ENCODE results near the gene DAB2. TPM values are rescaled to one million over a fixed set of nuclear protein-coding genes. Genes with fewer than 3 reads are reported as not detected.

Gene DAB2
- total RNA-seq, 4 donors from 2014 or later, result 7.2 to 18.5 (median 16.3) TPM

DNA sequence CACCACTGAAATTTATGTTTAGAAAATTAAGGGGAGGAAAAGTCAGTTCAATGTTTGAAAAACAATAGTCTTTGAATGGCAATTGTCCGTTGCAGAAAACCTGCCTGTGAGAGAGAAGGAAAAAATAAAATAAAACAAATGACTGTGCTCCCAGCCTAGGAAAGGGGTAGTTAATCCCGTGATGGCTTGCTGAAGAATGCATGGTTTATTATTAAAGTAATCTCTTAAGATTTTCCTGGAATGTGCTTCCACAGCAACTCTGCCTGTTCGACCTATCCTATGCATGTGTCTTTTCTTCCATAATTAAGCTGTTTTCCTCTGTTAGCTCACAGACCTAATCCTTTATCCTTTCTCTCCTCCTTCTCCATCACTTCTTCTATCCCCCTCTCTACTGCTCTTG lies 2.4 kb upstream of the DAB2 start:
- H3K27ac ChIP-seq, result peak overlapping the region in 3 of 4 donors; percentile 75 to 83 (median 81)
- intact Hi-C loops (cut with DNase I; ENCODE audit: low total_unique reads), result no loop called here

DNA sequence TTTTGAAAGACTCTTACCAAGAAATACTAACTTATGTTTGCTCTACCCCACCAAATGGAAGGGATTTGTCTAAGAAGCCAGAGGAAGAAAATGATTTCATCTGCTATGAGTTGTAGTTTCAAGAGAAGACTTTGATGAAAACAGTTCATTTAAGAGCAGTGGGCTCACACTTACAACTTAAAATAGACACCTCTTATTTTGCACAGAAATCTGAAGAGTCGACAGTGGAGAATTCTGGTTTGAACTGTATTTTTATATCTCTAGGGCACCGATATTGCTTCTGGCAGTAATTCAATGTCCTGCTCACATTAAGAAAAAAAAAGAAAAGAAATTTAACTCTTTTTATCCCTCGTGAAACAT lies 1.9 kb upstream of the DAB2 start:
- TF ChIP-seq, protein P1, sequence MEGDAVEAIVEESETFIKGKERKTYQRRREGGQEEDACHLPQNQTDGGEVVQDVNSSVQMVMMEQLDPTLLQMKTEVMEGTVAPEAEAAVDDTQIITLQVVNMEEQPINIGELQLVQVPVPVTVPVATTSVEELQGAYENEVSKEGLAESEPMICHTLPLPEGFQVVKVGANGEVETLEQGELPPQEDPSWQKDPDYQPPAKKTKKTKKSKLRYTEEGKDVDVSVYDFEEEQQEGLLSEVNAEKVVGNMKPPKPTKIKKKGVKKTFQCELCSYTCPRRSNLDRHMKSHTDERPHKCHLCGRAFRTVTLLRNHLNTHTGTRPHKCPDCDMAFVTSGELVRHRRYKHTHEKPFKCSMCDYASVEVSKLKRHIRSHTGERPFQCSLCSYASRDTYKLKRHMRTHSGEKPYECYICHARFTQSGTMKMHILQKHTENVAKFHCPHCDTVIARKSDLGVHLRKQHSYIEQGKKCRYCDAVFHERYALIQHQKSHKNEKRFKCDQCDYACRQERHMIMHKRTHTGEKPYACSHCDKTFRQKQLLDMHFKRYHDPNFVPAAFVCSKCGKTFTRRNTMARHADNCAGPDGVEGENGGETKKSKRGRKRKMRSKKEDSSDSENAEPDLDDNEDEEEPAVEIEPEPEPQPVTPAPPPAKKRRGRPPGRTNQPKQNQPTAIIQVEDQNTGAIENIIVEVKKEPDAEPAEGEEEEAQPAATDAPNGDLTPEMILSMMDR (IDR thresholded peaks at IDR 0.05 in 4 of 5, conservative IDR thresholded peaks at IDR 0.05 in 1 of 5), result no peak
- no peak for TF ChIP-seq POLR2A (IDR thresholded peaks at IDR 0.05)
- intact Hi-C loops (cut with DNase I; ENCODE audit: low total_unique reads), result no loop called here
- Histone ChIP-seq H3K27ac (peak overlapping the region; percentile 75 to 83 (median 82)), H3K4me1 (peaks cover 23 to 30% of the 10 kb centered on the region in 2 donors), H3K4me3 (no peak overlapping the region), H3K9me3 (no peaks in the 10 kb centered on the region), H3K27me3 (peaks cover 0 to 14% (median 3%) of the 10 kb centered on the region in 3 donors), H3K36me3 (no peaks in the 10 kb centered on the region)
- in situ Hi-C loops (cut with MboI; ENCODE audit: low sequenced_read_pairs in 4 of 4), result no loop called here
- ATAC-seq, result no peak
- no peak for DNase-seq

More for the DNA sequence above, 2.4 kb upstream of the DAB2 start:
- ATAC-seq, result no peak
- no peak for DNase-seq
- Histone ChIP-seq H3K4me3 (no peak overlapping the region), H3K36me3 (no peaks in the 10 kb centered on the region), H3K4me1 (peaks cover 22 to 28% of the 10 kb centered on the region in 2 donors), H3K9me3 (no peaks in the 10 kb centered on the region), H3K27me3 (peaks cover 0 to 14% (median 3%) of the 10 kb centered on the region in 3 donors)
- TF ChIP-seq, protein P1 (IDR thresholded peaks at IDR 0.05 in 4 of 5, conservative IDR thresholded peaks at IDR 0.05 in 1 of 5), result no peak
- TF ChIP-seq POLR2A (IDR thresholded peaks at IDR 0.05), result no peak
- in situ Hi-C loops (cut with MboI; ENCODE audit: low sequenced_read_pairs in 4 of 4), result no loop called here

DNA sequence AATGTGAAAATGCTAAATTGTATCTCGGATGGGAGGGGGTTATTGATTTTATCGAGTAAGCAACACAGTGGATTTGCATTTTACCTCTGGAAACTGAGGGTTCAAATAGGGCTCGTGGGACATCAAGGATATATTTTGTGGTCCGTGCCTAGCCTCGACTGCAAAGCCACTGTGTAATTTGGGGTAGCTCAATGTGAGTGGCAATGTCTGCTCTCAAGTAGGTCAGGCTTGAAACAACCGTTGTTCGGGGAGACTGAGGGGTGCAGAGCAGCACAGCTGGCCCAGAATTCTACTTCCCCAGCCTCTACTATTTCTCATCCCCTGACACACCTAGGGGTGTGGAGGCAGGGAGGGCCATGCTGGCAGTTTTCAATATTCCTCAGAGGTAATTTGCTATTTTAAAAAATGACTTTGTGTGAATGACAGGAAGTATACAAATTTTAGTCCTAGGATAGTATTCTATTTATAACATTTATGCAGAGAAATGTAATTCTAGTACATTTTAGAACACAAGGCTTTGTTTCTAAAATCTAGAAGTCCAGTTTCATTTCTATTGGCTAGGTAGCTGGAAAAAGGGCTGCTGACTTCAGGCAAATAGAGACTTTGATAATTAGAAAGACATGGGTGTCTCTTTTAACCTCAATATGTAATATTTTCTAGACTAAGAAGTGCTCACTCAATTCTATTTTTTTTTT lies 1.4 kb upstream of the DAB2 start:
- H3K4me1 ChIP-seq, result peaks cover 27 to 30% of the 10 kb centered on the region in 2 donors
- H3K9me3 ChIP-seq, result no peaks in the 10 kb centered on the region
- TF ChIP-seq POLR2A (IDR thresholded peaks at IDR 0.05), result no peak
- TF ChIP-seq, protein P1 (IDR thresholded peaks at IDR 0.05 in 4 of 5, conservative IDR thresholded peaks at IDR 0.05 in 1 of 5), result no peak
- H3K27ac ChIP-seq, result peak overlapping the region; percentile 75 to 83 (median 82)
- peak overlapping the region in 2 of 4 donors; percentile 61 to 71 for H3K4me3 ChIP-seq
- no peak for DNase-seq
- intact Hi-C loops (cut with DNase I; ENCODE audit: low total_unique reads), result no loop called here
- peaks cover 0 to 14% (median 3%) of the 10 kb centered on the region in 3 donors for H3K27me3 ChIP-seq
- no peaks in the 10 kb centered on the region for H3K36me3 ChIP-seq
- no peak for ATAC-seq
- in situ Hi-C loops (cut with MboI; ENCODE audit: low sequenced_read_pairs in 4 of 4), result no loop called here

DNA sequence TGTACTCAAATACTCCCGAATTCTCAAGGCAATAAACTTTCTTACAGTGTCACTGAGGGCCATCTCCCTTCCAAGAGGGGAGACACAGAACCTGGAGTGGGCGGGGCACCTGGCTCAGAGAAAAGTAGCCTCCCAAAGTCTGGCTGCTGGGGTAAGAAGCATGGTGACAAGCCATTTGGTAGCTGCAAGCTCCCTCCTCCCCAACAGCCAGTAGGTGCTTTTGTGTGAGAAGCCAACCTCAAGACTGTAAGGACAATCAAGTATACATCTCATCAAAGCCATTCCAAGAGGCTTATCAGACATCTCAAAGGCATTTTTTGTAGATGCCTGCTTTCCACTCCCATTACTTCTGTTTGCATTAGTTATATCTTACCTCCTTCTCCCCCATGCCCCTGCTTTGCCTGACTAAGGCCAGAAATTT lies 1.4 kb downstream of the DAB2 start:
- intact Hi-C loops (cut with DNase I; ENCODE audit: low total_unique reads), result loop anchor here (5.0 kb wide), 1 partner anchor 94 kb away; no protein-coding TSS in a partner anchor

More for the DNA sequence above, 1.4 kb downstream of the DAB2 start:
- Histone ChIP-seq H3K27ac (peak overlapping the region; percentile 75 to 83 (median 82)), H3K9me3 (no peaks in the 10 kb centered on the region), H3K4me3 (peak overlapping the region; percentile 52 to 71 (median 64)), H3K4me1 (peaks cover 35 to 48% of the 10 kb centered on the region in 2 donors), H3K36me3 (no peaks in the 10 kb centered on the region), H3K27me3 (peaks cover 0 to 14% (median 3%) of the 10 kb centered on the region in 3 donors)
- peak in 1 of 2 donors; percentile 13 for TF ChIP-seq POLR2A (IDR thresholded peaks at IDR 0.05)
- TF ChIP-seq, protein P1 (IDR thresholded peaks at IDR 0.05 in 4 of 5, conservative IDR thresholded peaks at IDR 0.05 in 1 of 5), result no peak
- in situ Hi-C loops (cut with MboI; ENCODE audit: low sequenced_read_pairs in 4 of 4), result no loop called here
- ATAC-seq (no peak), DNase-seq (peak in 1 of 2 donors; percentile 34)

Data from gastrocnemius medialis (tissue), 4 donors.